GM13977 (cell line): ENCODE measurements around the gene FERMT1.

Experiments used
- DNase-seq: peaks from one replicate; pipeline ENCODE4 v3.0.0; 2012; ENCODE audit warnings: low spot score
- in situ Hi-C: fragments of 300-500 bp; cut with MboI; formaldehyde crosslinking; loops from one replicate; pipeline ENCODE4 v1.12.0; 2022; ENCODE audit warnings: low sequenced_read_pairs, low pct_unique_long_range_greater_than_20kb, mixed read lengths, inconsistent platforms; ENCODE audit not compliant: unreplicated experiment
- TF ChIP-seq, protein P1 (sequence below): IDR thresholded peaks from 2 replicates; pipeline ENCODE4 v1.5.1; 2012; ENCODE audit warnings: mild to moderate bottlenecking, control low read depth; ENCODE audit not compliant: insufficient read depth; ENCODE audit errors: extremely low read depth, missing control alignments

The FERMT1 gene

GRCh38 chr20:6066582-6066981 is 56.2 kb downstream of the FERMT1 start:
- TF ChIP-seq, protein P1, sequence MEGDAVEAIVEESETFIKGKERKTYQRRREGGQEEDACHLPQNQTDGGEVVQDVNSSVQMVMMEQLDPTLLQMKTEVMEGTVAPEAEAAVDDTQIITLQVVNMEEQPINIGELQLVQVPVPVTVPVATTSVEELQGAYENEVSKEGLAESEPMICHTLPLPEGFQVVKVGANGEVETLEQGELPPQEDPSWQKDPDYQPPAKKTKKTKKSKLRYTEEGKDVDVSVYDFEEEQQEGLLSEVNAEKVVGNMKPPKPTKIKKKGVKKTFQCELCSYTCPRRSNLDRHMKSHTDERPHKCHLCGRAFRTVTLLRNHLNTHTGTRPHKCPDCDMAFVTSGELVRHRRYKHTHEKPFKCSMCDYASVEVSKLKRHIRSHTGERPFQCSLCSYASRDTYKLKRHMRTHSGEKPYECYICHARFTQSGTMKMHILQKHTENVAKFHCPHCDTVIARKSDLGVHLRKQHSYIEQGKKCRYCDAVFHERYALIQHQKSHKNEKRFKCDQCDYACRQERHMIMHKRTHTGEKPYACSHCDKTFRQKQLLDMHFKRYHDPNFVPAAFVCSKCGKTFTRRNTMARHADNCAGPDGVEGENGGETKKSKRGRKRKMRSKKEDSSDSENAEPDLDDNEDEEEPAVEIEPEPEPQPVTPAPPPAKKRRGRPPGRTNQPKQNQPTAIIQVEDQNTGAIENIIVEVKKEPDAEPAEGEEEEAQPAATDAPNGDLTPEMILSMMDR: no peak
- in situ Hi-C loops: no loop called here

GRCh38 chr20:6061544-6061943 is 61.3 kb downstream of the FERMT1 start:
- TF ChIP-seq, protein P1: no peak
- in situ Hi-C loops: no loop called here

More at GRCh38 chr20:6066582-6066981, 56.2 kb downstream of the FERMT1 start:
- DNase-seq: no peak

GRCh38 chr20:6060213-6060612 is 62.6 kb downstream of the FERMT1 start:
- no peak for DNase-seq
- in situ Hi-C loops: no loop called here
- TF ChIP-seq, protein P1: no peak

More at GRCh38 chr20:6061544-6061943, 61.3 kb downstream of the FERMT1 start:
- no peak for DNase-seq

DNA sequence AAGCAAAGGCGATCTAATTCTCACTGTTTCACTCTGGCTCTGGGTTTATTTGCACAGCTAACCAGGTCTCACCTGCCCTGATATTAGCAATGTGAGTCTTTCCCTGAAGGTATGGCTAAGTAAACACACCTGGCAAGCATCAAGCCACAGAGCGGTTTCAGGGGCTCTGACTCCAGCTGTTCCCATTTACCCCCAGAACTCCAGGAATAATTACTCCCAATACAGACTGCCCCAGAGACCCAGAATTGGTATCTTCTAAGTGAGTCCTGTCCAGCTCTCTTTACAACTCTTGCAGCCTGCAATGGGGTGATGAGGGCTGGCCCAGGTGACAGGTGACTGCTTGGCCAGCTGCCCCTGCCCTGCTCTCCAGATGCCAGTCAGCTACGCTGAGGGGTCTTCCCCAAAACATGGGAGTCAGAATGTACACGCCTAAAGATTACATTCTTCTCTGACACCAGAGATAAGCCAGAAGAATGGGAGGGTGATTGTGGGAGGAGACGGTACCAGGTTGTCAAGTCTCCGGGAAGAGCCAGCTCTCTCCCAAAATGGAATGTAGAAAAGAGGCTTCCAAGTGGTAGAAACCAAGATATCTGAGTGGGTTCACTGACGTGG is 64.0 kb downstream of the FERMT1 start:
- DNase-seq: no peak

GRCh38 chr20:6057691-6058090 is 65.1 kb downstream of the FERMT1 start:
- TF ChIP-seq, protein P1: no peak
- DNase-seq: no peak
- in situ Hi-C loops: no loop called here

More for the DNA sequence above, 64.0 kb downstream of the FERMT1 start:
- TF ChIP-seq, protein P1: no peak
- in situ Hi-C loops: no loop called here

GRCh38 chr20:6057139-6057538 is 65.7 kb downstream of the FERMT1 start:
- in situ Hi-C loops: no loop called here
- TF ChIP-seq, protein P1: no peak
- no peak for DNase-seq
